K562 (cell line): ENCODE measurements around the gene PRICKLE3. TPM values are rescaled to one million over a fixed set of nuclear protein-coding genes. Genes with fewer than 3 reads are reported as not detected.

Experiments used
- CBFA2T3 ChIP-seq: fragments of 450-650 bp; IDR thresholded peaks from 2 replicates; pipeline ENCODE4 v1.6.1; 2017
- CHAMP1 ChIP-seq: fragments of 450-650 bp; IDR thresholded peaks from 2 replicates; pipeline ENCODE4 v1.6.1; 2016; ENCODE audit warnings: mild to moderate bottlenecking
- CHCHD3 ChIP-seq: fragments of 250-450 bp; sonication (Bioruptor Pico); IDR thresholded peaks from 2 replicates; pipeline ENCODE4 v2.1.2; 2022; ENCODE audit warnings: mild to moderate bottlenecking
- DMBX1 ChIP-seq: fragments of 250-450 bp; sonication (Bioruptor Pico); IDR thresholded peaks from 2 replicates; pipeline ENCODE4 v1.8.0; 2022; ENCODE audit warnings: inconsistent platforms, mild to moderate bottlenecking, moderate library complexity, borderline replicate concordance
- E2F4 ChIP-seq: sonication (generic); formaldehyde crosslinking; IDR thresholded peaks from 2 replicates; pipeline ENCODE4 v1.8.0; 2022; ENCODE audit warnings: mild to moderate bottlenecking, low read depth, missing genetic modification reagents
- FOXA3 ChIP-seq, 2 experiments: fragments of 450-650 bp in 1 of 2; sonication (generic) in 1 of 2; formaldehyde crosslinking; IDR thresholded peaks in 1 of 2; conservative IDR thresholded peaks in 1 of 2; 2 replicates each; pipeline versions ENCODE4 v1.4.0 to v1.8.0; 2020 to 2022; ENCODE audit warnings: mild to moderate bottlenecking in 2 of 2, missing genetic modification reagents in 1 of 2
- HNRNPK ChIP-seq: fragments of 200-400 bp; formaldehyde crosslinking; IDR thresholded peaks from one replicate; pipeline ENCODE4 v1.6.1; 2018; ENCODE audit warnings: mild to moderate bottlenecking, low read depth, low read length; ENCODE audit not compliant: poor library complexity, severe bottlenecking
- IRF1 ChIP-seq: sonication (generic); formaldehyde crosslinking; IDR thresholded peaks from 2 replicates; pipeline ENCODE4 v1.8.0; 2022; ENCODE audit warnings: missing genetic modification reagents, mild to moderate bottlenecking, borderline replicate concordance
- MCM3 ChIP-seq: fragments of 450-650 bp; IDR thresholded peaks from 2 replicates; pipeline ENCODE4 v1.6.1; 2016
- MYC ChIP-seq, 2 experiments: fragments of 250-450 bp in 1 of 2; sonication (Bioruptor Pico) in 1 of 2; IDR thresholded peaks; 2 replicates each; pipeline versions ENCODE4 v1.5.1 to v1.6.1; 2012 to 2021; ENCODE audit warnings: low read depth in 2 of 2, borderline replicate concordance in 1 of 2, improper control_type of control experiment in 1 of 2, low read length in 1 of 2, mild to moderate bottlenecking in 1 of 2, moderate library complexity in 1 of 2
- NEUROD1 ChIP-seq: fragments of 150-350 bp; IDR thresholded peaks from 2 replicates; pipeline ENCODE4 v1.6.1; 2014; ENCODE audit warnings: borderline replicate concordance, low read length, low read depth; ENCODE audit not compliant: partially characterized antibody
- PHF20 ChIP-seq: fragments of 450-650 bp; IDR thresholded peaks from 2 replicates; pipeline ENCODE4 v1.6.1; 2018; ENCODE audit not compliant: partially characterized antibody
- SAP30 ChIP-seq: fragments of 200-600 bp; sonication (generic); IDR thresholded peaks from 2 replicates; pipeline ENCODE4 v1.6.1; 2012; ENCODE audit warnings: borderline replicate concordance, low read depth, mild to moderate bottlenecking, moderate library complexity, low read length, control low read depth, inconsistent platforms; ENCODE audit not compliant: insufficient read depth, poor library complexity, severe bottlenecking
- TAF1 ChIP-seq: IDR thresholded peaks from 2 replicates; pipeline ENCODE4 v1.6.1; 2011; ENCODE audit warnings: mild to moderate bottlenecking, low read length, moderate library complexity; ENCODE audit not compliant: insufficient read depth, control insufficient read depth, severe bottlenecking; ENCODE audit errors: extremely low read depth
- TFAM ChIP-seq: fragments of 250-450 bp; sonication (Bioruptor Pico); conservative IDR thresholded peaks from 2 replicates; pipeline ENCODE4 v1.5.0; 2021; ENCODE audit warnings: mild to moderate bottlenecking, moderate library complexity
- THRB ChIP-seq: fragments of 450-650 bp; formaldehyde crosslinking; conservative IDR thresholded peaks from 2 replicates; pipeline ENCODE4 v1.4.0; 2022; ENCODE audit warnings: mild to moderate bottlenecking, missing genetic modification characterization
- ZNF165 ChIP-seq: fragments of 250-450 bp; sonication (Bioruptor Pico); IDR thresholded peaks from 2 replicates; pipeline ENCODE4 v1.4.0; 2020; ENCODE audit warnings: borderline replicate concordance
- ZNF76 ChIP-seq: fragments of 250-450 bp; sonication (Bioruptor Pico); IDR thresholded peaks from 2 replicates; pipeline ENCODE4 v1.4.0; 2020; ENCODE audit warnings: mild to moderate bottlenecking, moderate library complexity, borderline replicate concordance
- polyA plus RNA-seq, 8 experiments: library from polyadenylated mRNA; depleted of rRNA in 4 of 8; stranded (reverse) in 5 of 8; unstranded in 3 of 8; fragments of >200 nt; fragmentation: Nextera tagmentation in 2 of 8; fragmentation: Illumina TruSeq in 1 of 8; extraction: Ambion mirVana in 2 of 8; extraction: Trizol in 1 of 8; gene quantifications; 2 replicates each; pipeline versions ENCODE4 v1.2.1 to v1.2.3, GENCODE V29; 2011 to 2014; ENCODE audit warnings: inconsistent platforms in 1 of 8, missing spikeins in 1 of 8
- total RNA-seq, 7 experiments: library from RNA; depleted of rRNA in 6 of 7; stranded (reverse); fragments of >200 nt in 6 of 7; fragmentation: Illumina TruSeq in 2 of 7; extraction: Trizol in 2 of 7; gene quantifications; 2 replicates each; pipeline versions ENCODE4 v1.2.1 to v1.2.3, GENCODE V29; 2011 to 2021; ENCODE audit warnings: low replicate concordance in 1 of 7

Gene PRICKLE3
- total and polyA plus RNA-seq, 9 of the 15 experiments (the other 6 are each of a cell fraction or from before 2014, with no cell fraction given) = 1.1 to 44.3 (median 14.0) TPM

- TF ChIP-seq CHAMP1 = no peak
- no peak for TF ChIP-seq TFAM (CRISPR knock-in tag)
- TF ChIP-seq CBFA2T3 = no peak
- TF ChIP-seq FOXA3 (CRISPR knock-in tag; conservative IDR thresholded peaks at IDR 0.05 in 1 of 2, IDR thresholded peaks at IDR 0.05 in 1 of 2) = no peak
- no peak for TF ChIP-seq MCM3
- TF ChIP-seq ZNF76 (CRISPR knock-in tag) = 0 out of 2 replicates have a peak, but pooled peaks have one; percentile 37
- TF ChIP-seq NEUROD1 = peak; percentile 89
- TF ChIP-seq SAP30 = no peak
- TF ChIP-seq IRF1 (CRISPR knock-in tag) = no peak; the same call in 1 of the 2 replicates
- TF ChIP-seq ZNF165 (CRISPR knock-in tag) = no peak
- TF ChIP-seq DMBX1 = peak; percentile 84
- TF ChIP-seq HNRNPK = peak; percentile 50
- TF ChIP-seq PHF20 = peak; percentile 69
- 0 out of 2 replicates have a peak, but pooled peaks have one; percentile 29 for TF ChIP-seq MYC (IDR thresholded peaks at IDR 0.05; ENCODE audit: low read depth, low read length)
- TF ChIP-seq MYC (CRISPR knock-in tag; IDR thresholded peaks at IDR 0.05; ENCODE audit: borderline replicate concordance, low read depth) = no peak
- TF ChIP-seq THRB (CRISPR knock-in tag) = no peak
- TF ChIP-seq CHCHD3 (CRISPR knock-in tag) = no peak
- peak; percentile 95 for TF ChIP-seq TAF1
- peak; percentile 80; the same call in 1 of the 2 replicates for TF ChIP-seq E2F4 (CRISPR knock-in tag)
Measured at GRCh38 chrX:49199906-49200771, 14.0 kb upstream of the PRICKLE3 start, which contains the start of gene SYP (continued).
